HL-60 (cell line): ENCODE measurements around the gene RBMS3.

Source experiments
- DNase-seq, 2 experiments: peaks; one replicate each; pipeline ENCODE4 v3.0.0-alpha.2; 2010 to 2020; ENCODE audit warnings: low read depth in 1 of 2, low spot score in 1 of 2
- H3K27ac ChIP-seq: fragments of 250-450 bp; sonication (Bioruptor Pico); replicated peaks from 2 replicates; pipeline ENCODE4 v1.5.1; 2020; ENCODE audit warnings: mild to moderate bottlenecking, moderate library complexity
- H3K27me3 ChIP-seq: fragments of 250-450 bp; sonication (Bioruptor Pico); 2 replicates; pipeline ENCODE4 v1.5.1; 2021; ENCODE audit warnings: mild to moderate bottlenecking, moderate library complexity; ENCODE audit not compliant: insufficient read depth, poor library complexity, severe bottlenecking
- H3K4me3 ChIP-seq: replicated peaks from 2 replicates; pipeline ENCODE4 v1.5.1; 2011; ENCODE audit warnings: mild to moderate bottlenecking, control low read depth, low read length; ENCODE audit not compliant: insufficient read depth
- GABPA ChIP-seq: IDR thresholded peaks from 2 replicates; pipeline ENCODE4 v1.6.1; 2012; ENCODE audit warnings: low read depth
- POLR2AphosphoS5 ChIP-seq: IDR thresholded peaks from 2 replicates; pipeline ENCODE4 v1.6.1; 2012; ENCODE audit warnings: low read depth
- REST ChIP-seq: IDR thresholded peaks from 2 replicates; pipeline ENCODE4 v1.6.1; 2012; ENCODE audit warnings: low read depth; ENCODE audit not compliant: insufficient replicate concordance
- SPI1 ChIP-seq: IDR thresholded peaks from 2 replicates; pipeline ENCODE4 v1.6.1; 2012; ENCODE audit warnings: low read depth, mild to moderate bottlenecking, borderline replicate concordance
- TF ChIP-seq, protein P1 (sequence below): IDR thresholded peaks from one replicate; pipeline ENCODE4 v1.5.1; 2011; ENCODE audit warnings: low read length, control low read depth, inconsistent platforms; ENCODE audit not compliant: insufficient read depth

Gene RBMS3

GRCh38 chr3:29758108-29758433 is 477.2 kb downstream of the RBMS3 start:
- Histone ChIP-seq H3K27me3 (no peaks in the 10 kb centered on the region), H3K4me3 (no peak overlapping the region), H3K27ac (no peak overlapping the region)
- TF ChIP-seq GABPA (no peak), POLR2AphosphoS5 (no peak)
- DNase-seq: no peak

GRCh38 chr3:29758434-29759322 is 477.8 kb downstream of the RBMS3 start:
- H3K27me3 ChIP-seq: no peaks in the 10 kb centered on the region
- H3K27ac ChIP-seq: no peak overlapping the region
- no peak overlapping the region for H3K4me3 ChIP-seq
- DNase-seq: no peak
- TF ChIP-seq GABPA: no peak
- no peak for TF ChIP-seq REST
- TF ChIP-seq POLR2AphosphoS5: no peak
- TF ChIP-seq, protein P1, sequence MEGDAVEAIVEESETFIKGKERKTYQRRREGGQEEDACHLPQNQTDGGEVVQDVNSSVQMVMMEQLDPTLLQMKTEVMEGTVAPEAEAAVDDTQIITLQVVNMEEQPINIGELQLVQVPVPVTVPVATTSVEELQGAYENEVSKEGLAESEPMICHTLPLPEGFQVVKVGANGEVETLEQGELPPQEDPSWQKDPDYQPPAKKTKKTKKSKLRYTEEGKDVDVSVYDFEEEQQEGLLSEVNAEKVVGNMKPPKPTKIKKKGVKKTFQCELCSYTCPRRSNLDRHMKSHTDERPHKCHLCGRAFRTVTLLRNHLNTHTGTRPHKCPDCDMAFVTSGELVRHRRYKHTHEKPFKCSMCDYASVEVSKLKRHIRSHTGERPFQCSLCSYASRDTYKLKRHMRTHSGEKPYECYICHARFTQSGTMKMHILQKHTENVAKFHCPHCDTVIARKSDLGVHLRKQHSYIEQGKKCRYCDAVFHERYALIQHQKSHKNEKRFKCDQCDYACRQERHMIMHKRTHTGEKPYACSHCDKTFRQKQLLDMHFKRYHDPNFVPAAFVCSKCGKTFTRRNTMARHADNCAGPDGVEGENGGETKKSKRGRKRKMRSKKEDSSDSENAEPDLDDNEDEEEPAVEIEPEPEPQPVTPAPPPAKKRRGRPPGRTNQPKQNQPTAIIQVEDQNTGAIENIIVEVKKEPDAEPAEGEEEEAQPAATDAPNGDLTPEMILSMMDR: no peak
- TF ChIP-seq SPI1: no peak

DNA sequence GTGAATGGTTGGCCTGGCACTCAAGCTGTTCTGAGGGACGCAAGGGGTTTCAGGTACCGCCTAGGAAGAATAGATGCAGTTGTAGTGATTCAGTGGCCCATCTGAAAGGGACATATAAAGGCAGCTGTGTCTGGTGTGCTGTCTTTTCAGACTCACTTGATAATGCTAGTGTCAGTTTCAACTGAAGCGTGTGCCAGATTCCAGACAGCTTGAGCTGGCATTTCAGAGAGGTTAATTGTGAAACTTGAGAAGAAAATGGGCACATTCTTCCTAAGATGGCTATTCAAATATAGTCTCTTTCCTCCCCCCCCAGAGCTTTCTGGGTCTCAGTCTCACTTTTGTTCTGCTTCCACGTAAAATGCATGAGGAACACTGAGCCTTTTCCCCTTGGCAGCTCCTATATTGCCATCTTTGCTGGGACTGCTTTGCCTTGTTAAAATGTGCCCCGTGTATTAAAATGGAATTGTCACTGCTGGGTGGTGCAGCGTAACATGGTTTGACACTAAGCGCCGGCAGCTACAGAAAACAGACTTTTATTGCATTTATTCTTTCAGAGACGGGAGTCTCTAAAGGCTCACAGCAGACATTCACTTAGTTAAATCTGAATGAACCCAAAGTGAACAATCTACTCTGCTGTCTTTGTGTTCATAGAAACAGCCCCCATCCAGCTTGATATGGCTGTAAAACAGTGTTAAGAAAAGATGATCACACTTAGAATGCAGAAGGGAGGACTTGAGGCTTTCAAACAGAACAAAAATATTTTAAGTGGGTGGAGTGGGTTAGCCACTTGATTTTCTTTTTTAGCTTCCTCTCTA is 478.7 kb downstream of the RBMS3 start:
- DNase-seq: no peak
- H3K27me3 ChIP-seq: no peaks in the 10 kb centered on the region
- H3K4me3 ChIP-seq: no peak overlapping the region
- TF ChIP-seq, protein P1: no peak
- TF ChIP-seq POLR2AphosphoS5 (no peak), SPI1 (no peak), GABPA (no peak), REST (no peak)
- no peak overlapping the region for H3K27ac ChIP-seq

GRCh38 chr3:29760226-29760685 is 479.4 kb downstream of the RBMS3 start:
- TF ChIP-seq, protein P1: no peak
- TF ChIP-seq POLR2AphosphoS5 (no peak), SPI1 (no peak), REST (no peak), GABPA (no peak)

More at GRCh38 chr3:29760226-29760685, 479.4 kb downstream of the RBMS3 start:
- Histone ChIP-seq H3K4me3 (no peak overlapping the region), H3K27me3 (no peaks in the 10 kb centered on the region), H3K27ac (no peak overlapping the region)
- no peak for DNase-seq
